PC-3 (cell line): ENCODE measurements around the gene IGF2BP2.
A peak's percentile ranks its signal among the peaks of the same experiment; 100 is the strongest.

Source experiments
- CTCF ChIP-seq: fragments of 300-600 bp; sonication (generic); conservative IDR thresholded peaks from 2 replicates; pipeline ENCODE4 v1.5.1; 2017; ENCODE audit warnings: antibody characterized with exemption, low read depth, mild to moderate bottlenecking, low read length
- EZH2 ChIP-seq: fragments of 300-600 bp; sonication (generic); IDR thresholded peaks from one replicate; pipeline ENCODE4 v1.6.1; 2017; ENCODE audit warnings: antibody characterized with exemption, mild to moderate bottlenecking, low read length; ENCODE audit not compliant: unreplicated experiment
- EZH2phosphoT487 ChIP-seq: fragments of 300-600 bp; sonication (generic); IDR thresholded peaks from 2 replicates; pipeline ENCODE4 v1.6.1; 2018; ENCODE audit warnings: mild to moderate bottlenecking, antibody characterized with exemption, low read length, borderline replicate concordance

- TF ChIP-seq CTCF (peak; percentile 89), EZH2phosphoT487 (no peak), EZH2 (no peak)
Measured at GRCh38 chr3:185677146-185677829, 147.6 kb downstream of the IGF2BP2 start.
